Measurements from ENCODE around the gene MAPKBP1.
A peak's percentile ranks its signal among the peaks of the same experiment; 100 is the strongest.

Gene MAPKBP1

GRCh38 chr15:41782371-41783282 is 8.3 kb downstream of the MAPKBP1 start:
- no peak for DNase-seq (ENCODE audit: low spot score)

- DNase-seq (ENCODE audit: low spot score) = no peak
Measured at GRCh38 chr15:41783296-41783695, 9.0 kb downstream of the MAPKBP1 start.

GRCh38 chr15:41788262-41788661 is 14.0 kb downstream of the MAPKBP1 start:
- DNase-seq (ENCODE audit: low spot score) = no peak

GRCh38 chr15:41789236-41789635 is 15.0 kb downstream of the MAPKBP1 start:
- no peak for DNase-seq (ENCODE audit: low spot score)

- DNase-seq (ENCODE audit: low spot score) = no peak
Measured at GRCh38 chr15:41789662-41790061, 15.4 kb downstream of the MAPKBP1 start.

- no peak for DNase-seq (ENCODE audit: low spot score)
Measured at GRCh38 chr15:41790169-41790568, 15.9 kb downstream of the MAPKBP1 start.

GRCh38 chr15:41790756-41791546 is 16.7 kb downstream of the MAPKBP1 start:
- DNase-seq (ENCODE audit: low spot score) = peak; percentile 72

GRCh38 chr15:41791547-41791937 is 17.3 kb downstream of the MAPKBP1 start:
- DNase-seq (ENCODE audit: low spot score) = no peak

GRCh38 chr15:41792000-41792637 is 17.8 kb downstream of the MAPKBP1 start:
- no peak for DNase-seq (ENCODE audit: low spot score)

- no peak for DNase-seq (ENCODE audit: low spot score)
Measured at GRCh38 chr15:41794081-41794480, 19.8 kb downstream of the MAPKBP1 start.

GRCh38 chr15:41795996-41796856 is 21.9 kb downstream of the MAPKBP1 start:
- DNase-seq (ENCODE audit: low spot score) = peak; percentile 46

GRCh38 chr15:41797201-41797944 is 23.1 kb downstream of the MAPKBP1 start:
- no peak for DNase-seq (ENCODE audit: low spot score)

GRCh38 chr15:41798607-41799487 is 24.6 kb downstream of the MAPKBP1 start:
- DNase-seq (ENCODE audit: low spot score) = no peak

- no peak for DNase-seq (ENCODE audit: low spot score)
Measured at GRCh38 chr15:41799488-41799805, 25.2 kb downstream of the MAPKBP1 start.

- no peak for DNase-seq (ENCODE audit: low spot score)
Measured at GRCh38 chr15:41801185-41801584, 26.9 kb downstream of the MAPKBP1 start.

- no peak for DNase-seq (ENCODE audit: low spot score)
Measured at GRCh38 chr15:41801850-41802455, 27.7 kb downstream of the MAPKBP1 start.

- no peak for DNase-seq (ENCODE audit: low spot score)
Measured at GRCh38 chr15:41804361-41804760, 30.1 kb downstream of the MAPKBP1 start.

GRCh38 chr15:41804916-41805666 is 30.8 kb downstream of the MAPKBP1 start:
- DNase-seq (ENCODE audit: low spot score) = no peak

GRCh38 chr15:41805711-41806110 is 31.4 kb downstream of the MAPKBP1 start:
- DNase-seq (ENCODE audit: low spot score) = no peak
